OCI-LY7 (cell line): ENCODE data around the gene OR2V2.

Source experiments
- CTCF ChIP-seq: fragments of 200-600 bp; sonication (generic); conservative IDR thresholded peaks from 2 replicates; pipeline ENCODE4 v1.5.1; 2014; ENCODE audit warnings: mild to moderate bottlenecking, antibody characterized with exemption, low read length, moderate library complexity, mixed read lengths
- EZH2phosphoT487 ChIP-seq: fragments of 200-600 bp; sonication (generic); IDR thresholded peaks from 2 replicates; pipeline ENCODE4 v1.6.1; 2018; ENCODE audit warnings: low read depth, borderline replicate concordance, mild to moderate bottlenecking, mixed run types, antibody characterized with exemption, low read length, moderate library complexity, mixed read lengths

- TF ChIP-seq CTCF (no peak), EZH2phosphoT487 (no peak)
Observed at GRCh38 chr5:181127907-181128626, 19.3 kb upstream of the OR2V2 start.
